DLD1 (cell line): ENCODE measurements around the gene ITGB3BP.
"Not testable (repeated sequence)": the region's sequence is repeated elsewhere in the genome, so short reads cannot be mapped to it uniquely, and the experiment has no call there.

Source experiments
- in situ Hi-C: cut with HindIII; loops from 2 replicates; pipeline ENCODE4 v1.10.0; 2017; ENCODE audit warnings: low sequenced_read_pairs

ITGB3BP gene

GRCh38 chr1:63509718-63510117 lies 13.3 kb downstream of the ITGB3BP start:
- in situ Hi-C loops, result no loop called here

DNA sequence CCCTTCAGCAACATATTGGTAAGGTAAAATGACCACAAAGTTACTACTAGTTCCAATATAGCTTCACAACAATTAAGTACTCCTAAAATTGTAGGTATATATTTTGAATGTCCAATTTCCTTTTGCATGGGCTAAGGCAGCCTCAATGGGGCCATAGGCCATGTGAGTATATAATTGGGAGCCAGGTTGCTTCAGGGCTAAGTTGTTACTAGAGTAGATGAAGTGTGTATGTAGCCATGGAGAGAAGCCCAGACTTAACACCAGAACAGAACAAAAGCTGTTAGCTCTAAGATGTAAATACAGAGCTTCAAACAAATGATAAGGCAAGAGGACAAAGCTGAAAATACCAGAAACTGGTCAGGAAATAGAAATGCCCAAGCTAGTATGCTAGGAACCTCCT lies 16.2 kb downstream of the ITGB3BP start:
- in situ Hi-C loops, result no loop called here

- in situ Hi-C loops, result no loop called here
Observed at GRCh38 chr1:63501256-63501655, 21.8 kb downstream of the ITGB3BP start.

- in situ Hi-C loops, result no loop called here
Observed at GRCh38 chr1:63498106-63498505, 24.9 kb downstream of the ITGB3BP start.

- in situ Hi-C loops, result no loop called here
Observed at GRCh38 chr1:63497577-63497976, 25.4 kb downstream of the ITGB3BP start.

- in situ Hi-C loops, result no loop called here
Observed at GRCh38 chr1:63487336-63488065, 35.5 kb downstream of the ITGB3BP start.

DNA sequence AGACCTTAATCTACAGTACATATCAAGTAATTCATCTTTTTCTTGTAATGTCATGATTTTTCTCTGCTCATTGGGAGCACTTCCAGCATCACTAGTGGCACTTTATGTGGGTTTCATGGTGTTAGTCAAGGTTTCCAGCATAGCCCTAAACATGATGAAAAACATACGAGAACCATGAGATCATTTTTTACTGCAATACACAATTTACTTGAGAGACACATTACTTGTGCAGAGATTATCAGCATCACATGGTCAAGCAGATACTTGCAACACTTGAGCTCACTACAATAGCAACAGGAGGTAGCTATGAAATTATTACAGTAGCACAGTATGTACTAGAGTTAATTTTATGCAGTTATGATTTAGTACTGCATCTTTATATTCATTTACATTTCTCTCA lies 36.4 kb downstream of the ITGB3BP start:
- in situ Hi-C loops, result no loop called here

DNA sequence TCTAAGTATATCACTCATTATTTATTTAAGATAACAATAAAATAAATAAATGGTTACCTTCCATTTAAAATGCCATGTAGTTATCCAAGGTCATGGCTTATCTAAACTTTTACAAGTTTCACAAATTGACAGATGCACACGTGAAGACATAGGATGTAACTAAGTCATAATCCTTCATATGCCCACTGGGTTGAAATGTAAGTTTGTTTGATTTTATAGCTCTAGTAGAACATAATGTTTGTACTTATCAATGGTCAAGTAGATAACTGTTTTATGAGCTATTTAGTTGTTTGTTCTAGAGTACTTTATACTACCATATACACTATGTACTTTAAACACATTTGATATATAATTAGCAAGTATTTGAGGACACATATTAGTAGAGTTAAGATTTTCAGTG lies 43.0 kb downstream of the ITGB3BP start:
- in situ Hi-C loops, result no loop called here

GRCh38 chr1:63475761-63476160 lies 47.3 kb downstream of the ITGB3BP start:
- in situ Hi-C loops, result no loop called here

DNA sequence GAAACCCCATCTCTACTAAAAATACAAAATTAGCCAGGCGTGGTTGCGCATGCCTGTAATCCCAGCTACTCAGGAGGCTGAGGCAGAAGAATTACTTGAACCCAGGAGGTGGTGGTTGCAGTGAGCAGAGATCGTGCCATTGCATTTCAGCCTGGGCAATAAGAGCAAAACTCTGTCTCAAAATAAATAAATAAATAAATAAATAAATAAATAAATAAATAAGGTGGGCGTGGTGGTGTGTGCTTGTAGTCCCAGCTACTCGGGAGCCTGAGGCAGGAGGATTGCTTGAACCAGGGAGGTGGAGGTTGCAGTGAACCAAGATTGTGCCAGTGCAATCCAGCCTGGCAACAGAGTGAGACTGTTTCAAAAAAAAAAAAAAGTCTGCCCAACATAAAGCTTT lies 54.3 kb downstream of the ITGB3BP start:
- in situ Hi-C loops, result not testable (repeated sequence)

DNA sequence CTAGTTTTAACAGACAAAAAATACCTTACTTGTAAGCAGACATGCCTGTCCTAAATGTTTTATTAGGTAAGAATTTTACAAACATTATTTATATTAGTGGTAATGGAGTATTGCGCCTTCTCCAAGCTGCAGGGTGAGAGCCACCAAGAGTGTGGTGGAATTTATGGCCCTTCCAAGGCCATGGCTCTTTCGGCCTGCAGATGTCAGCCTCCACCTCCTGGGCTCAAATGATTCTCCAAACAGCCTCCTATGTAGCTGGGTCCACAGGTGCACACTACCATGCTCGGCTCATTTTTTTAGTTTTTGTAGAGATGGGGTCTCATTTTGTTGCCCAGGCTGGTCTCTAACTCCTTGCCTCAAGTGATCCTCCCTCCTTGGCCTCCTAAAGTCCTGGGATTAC lies 56.3 kb downstream of the ITGB3BP start:
- in situ Hi-C loops, result no loop called here

DNA sequence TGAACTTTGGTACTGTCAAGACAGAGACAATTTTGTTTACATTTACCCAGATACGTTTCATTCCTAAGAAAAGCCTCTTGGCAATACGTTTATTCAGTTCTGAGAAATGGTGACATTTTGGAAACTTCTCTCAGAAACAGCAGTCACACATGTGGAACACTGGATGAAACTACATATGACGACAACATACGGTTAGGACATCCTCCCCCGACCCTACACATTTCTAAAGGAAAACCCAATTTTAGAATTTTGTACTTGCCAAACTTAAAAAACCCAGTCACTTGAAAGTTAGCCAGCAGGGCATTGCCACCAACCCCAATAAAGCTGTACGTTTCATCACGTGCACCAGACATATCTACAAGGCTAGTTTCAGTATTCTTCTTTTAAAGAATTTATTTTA lies 56.8 kb downstream of the ITGB3BP start:
- in situ Hi-C loops, result no loop called here

DNA sequence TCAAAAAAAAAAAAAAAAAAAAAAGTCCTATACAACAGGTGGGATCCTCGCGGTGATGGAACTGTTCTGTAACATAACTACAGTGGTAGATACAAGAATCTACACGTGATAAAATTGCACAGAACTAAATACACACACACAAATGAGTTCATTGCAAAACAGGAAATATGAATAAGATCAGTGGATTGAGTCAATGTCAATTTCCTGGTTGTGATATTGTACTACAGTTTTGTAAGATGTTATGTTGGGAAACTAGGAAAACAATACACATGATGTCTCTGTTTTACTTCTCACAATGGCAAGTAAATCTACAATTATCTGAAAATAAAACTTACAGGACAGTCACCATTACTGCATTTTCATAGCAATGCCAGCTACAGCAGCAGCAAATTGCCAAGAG lies 59.8 kb downstream of the ITGB3BP start:
- in situ Hi-C loops, result no loop called here

DNA sequence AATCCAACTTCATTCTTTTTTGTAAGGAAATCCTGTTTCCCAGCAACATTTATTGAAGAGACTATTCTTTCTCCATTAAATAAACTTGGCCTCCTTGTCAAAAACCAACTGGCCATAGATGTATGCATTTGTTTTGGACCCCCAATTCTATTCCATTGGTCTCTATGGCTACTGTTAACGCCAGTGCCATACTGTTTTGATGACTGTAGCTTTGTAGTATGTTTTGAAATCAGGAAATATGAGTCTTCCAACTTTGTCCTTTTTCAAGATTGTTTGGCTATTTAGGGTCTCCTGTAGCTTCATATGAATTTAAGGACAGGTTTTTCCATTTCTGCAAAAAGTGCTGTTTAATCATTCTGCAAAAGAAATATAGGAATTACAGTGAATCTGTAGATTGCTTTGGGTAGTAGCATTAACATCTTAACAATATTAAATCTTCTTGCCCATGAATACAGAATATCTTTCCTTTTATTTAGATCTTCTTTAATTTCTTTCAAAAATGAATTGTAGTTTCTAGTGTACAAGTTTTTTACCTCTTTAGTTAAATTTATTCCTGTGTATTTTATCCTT lies 61.3 kb downstream of the ITGB3BP start:
- in situ Hi-C loops, result no loop called here

- in situ Hi-C loops, result no loop called here
Observed at GRCh38 chr1:63458750-63459149, 64.3 kb downstream of the ITGB3BP start.

DNA sequence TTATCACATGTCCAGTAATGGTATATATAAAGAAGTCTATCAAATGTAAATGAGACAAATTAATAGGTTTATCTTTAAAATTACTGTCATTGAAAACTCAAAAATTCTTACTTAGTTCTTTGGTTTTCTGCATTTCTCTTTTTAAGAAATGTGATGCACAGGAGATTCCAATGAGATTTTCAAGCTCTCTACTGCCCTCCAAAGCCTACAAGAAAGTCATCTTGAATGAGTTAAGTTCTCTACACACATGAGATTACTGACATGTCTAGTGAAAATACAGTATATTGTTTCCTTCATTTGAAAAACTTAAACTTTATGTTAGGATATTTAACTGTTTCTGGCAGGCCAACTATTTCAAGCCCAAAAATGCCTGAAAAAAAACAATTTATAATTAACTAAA lies 68.8 kb downstream of the ITGB3BP start:
- in situ Hi-C loops, result no loop called here

GRCh38 chr1:63453232-63453631 lies 69.8 kb downstream of the ITGB3BP start:
- in situ Hi-C loops, result no loop called here

GRCh38 chr1:63450416-63450815 lies 72.6 kb downstream of the ITGB3BP start:
- in situ Hi-C loops, result no loop called here

- in situ Hi-C loops, result no loop called here
Observed at GRCh38 chr1:63448731-63449246, 74.2 kb downstream of the ITGB3BP start.

- in situ Hi-C loops, result no loop called here
Observed at GRCh38 chr1:63442141-63442475, 80.9 kb downstream of the ITGB3BP start.

GRCh38 chr1:63435161-63435560 lies 87.9 kb downstream of the ITGB3BP start:
- in situ Hi-C loops, result no loop called here

DNA sequence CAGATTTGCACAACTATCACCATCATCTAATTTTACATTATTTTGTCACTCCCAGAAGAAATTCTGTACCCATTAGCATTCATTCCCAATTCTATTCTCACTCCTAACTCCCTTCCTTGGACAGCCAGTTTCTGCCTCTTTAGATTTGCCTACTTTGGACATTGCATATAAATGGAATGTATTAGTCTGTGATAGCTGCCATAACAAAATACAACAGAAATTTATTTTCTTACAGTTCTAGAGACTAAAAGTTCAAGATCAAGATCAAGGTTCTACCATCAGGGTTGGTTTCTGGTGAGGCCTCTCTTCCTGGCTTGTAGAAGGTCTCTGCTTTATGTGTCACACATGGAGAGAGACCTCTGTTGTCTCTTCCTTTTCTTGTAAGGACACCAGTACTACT lies 93.7 kb downstream of the ITGB3BP start:
- in situ Hi-C loops, result no loop called here

DNA sequence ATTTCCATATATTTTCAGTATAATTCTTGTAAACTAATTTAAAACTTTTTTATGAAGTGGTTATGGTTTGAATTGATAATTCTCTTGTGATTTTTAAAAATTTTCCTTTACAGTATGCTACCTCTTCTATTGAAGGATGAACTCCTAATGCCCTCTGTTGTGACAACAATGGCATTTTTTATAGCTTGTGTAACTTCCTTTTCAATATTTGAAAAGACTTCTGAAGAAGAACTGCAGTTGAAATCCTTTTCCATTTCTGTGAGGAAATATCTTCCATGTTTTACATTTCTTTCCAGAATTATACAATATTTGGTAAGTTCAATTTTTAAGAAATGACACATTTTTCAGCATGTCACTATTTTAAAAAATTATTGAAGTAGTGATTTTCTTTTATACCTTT lies 94.2 kb downstream of the ITGB3BP start:
- in situ Hi-C loops, result no loop called here
